Stimulated activated CD8-positive, alpha-beta memory T cell treated with anti-CD3 and anti-CD28 coated beads, Interleukin-12 subunit alpha, Interleukin-12 subunit beta, amount 100 ng/mL, for 1 hour (primary cell): ENCODE data around the gene ATP6V1E1.
"Not testable (repeated sequence)": the region's sequence is repeated elsewhere in the genome, so short reads cannot be mapped to it uniquely, and the experiment has no call there.

Experiments used
- DNase-seq: peaks from one replicate; pipeline ENCODE4 v3.0.0-alpha.2; 2020; ENCODE audit warnings: low read depth

ATP6V1E1 gene

GRCh38 chr22:17628406-17629172, at the start of gene ATP6V1E1:
ATP6V1E1 (minus strand) TSS chr22:17628749; CDS start chr22:17628635, 114 bp downstream.
- DNase-seq: peak; percentile 93

DNA sequence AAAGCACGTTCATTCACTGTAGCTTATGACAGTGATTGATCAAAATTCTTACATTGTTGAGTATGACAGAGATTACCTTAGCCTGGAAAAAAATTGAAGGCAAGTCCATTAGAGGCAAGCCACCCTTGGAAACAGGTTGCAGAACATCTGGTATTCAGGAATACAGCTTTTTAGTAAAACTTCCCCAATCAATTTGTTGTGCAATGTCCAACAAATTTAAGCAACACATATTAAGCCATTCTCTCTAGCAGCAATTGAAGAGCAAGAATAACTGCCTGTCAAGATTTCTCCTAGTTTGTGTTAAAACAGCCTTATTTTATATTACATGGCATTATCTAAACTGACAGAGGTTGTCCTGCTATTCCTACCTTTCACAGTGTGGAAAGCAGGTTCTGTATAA, 47.0 kb upstream of the ATP6V1E1 start:
- no peak for DNase-seq

- DNase-seq: no peak
These were observed 45.6 kb upstream of the ATP6V1E1 start for GRCh38 chr22:17674152-17674551.

DNA sequence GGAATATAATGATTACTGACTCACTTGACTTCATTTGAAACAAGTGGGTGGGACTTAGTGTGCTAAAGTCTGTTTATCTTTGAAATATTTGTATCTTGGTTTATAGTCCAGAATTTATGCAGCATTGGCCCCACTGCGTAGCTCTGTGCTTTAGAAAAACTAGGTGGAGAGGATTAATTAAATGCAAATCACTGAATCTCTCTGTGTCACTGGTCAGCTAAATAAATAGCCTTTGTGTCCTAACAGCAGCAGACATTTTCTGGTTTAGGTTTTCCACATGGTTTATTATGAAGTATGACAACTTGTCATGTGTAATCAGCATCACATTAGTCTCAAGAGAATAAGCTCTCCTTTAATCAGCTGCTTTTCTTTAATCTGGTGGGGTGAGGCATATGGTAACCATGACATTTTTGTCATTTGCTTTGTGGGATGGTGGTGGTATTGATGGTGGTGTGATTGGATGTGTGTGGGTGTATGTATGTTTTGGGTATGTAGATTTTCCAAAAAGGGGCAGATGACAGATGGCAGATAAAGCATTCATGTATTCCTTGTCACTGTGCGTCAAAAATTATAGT, 44.0 kb upstream of the ATP6V1E1 start:
- DNase-seq: no peak

- DNase-seq: not testable (repeated sequence)
These were observed 43.1 kb upstream of the ATP6V1E1 start for GRCh38 chr22:17671521-17672092.

- no peak for DNase-seq
These were observed 37.3 kb upstream of the ATP6V1E1 start for GRCh38 chr22:17665854-17666253.

DNA sequence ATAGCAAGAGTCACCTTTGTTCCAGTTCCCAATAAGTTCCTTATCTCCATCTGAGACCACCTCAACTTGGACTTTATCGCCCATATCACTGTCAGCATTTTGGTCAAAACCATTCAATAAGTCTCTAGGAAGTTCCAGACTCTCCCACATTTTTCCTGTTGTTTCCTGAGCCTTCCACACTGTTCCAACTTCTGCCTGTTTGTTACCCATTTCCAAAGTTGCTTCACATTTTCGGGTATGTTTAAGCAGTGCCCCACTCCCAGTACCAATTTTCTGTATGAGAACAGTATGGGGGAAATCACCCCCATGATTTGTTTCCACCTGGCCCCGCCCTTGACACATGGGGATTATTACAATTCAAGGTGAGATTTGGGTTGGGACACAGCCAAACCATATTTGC, 36.7 kb upstream of the ATP6V1E1 start:
- no peak for DNase-seq

DNA sequence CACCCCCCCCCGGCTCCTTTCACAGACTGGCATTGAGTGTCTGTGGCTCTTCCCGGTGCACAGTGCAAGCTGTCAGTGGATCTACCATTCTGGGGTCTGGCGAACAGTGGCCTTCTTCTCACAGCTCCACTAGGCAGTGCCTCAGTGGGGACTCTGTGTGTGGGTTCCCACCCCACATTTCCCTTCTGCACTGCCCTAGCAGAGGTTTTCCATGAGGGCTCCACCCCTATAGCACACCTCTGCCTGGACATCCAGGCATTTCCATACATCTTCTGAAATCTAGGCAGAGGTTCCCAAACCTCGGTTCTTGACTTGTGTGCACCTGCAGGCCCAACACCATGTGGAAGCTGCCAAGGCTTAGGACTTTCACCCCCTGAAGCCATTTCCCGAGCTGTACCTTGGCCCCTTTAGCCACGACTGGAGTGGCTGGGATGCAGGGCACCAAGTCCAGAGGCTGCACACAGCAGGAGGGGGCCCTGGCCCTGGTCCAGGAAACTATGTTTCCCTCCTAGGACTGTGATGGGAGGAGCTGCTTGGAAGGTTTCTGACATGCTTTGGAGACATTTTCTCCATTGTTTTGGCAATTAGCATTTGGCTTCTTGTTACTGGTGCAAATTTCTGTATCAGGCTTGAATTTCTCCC, 36.0 kb upstream of the ATP6V1E1 start:
- DNase-seq: no peak

GRCh38 chr22:17656870-17657395, 28.4 kb upstream of the ATP6V1E1 start:
- no peak for DNase-seq

- no peak for DNase-seq
These were observed 26.7 kb upstream of the ATP6V1E1 start for GRCh38 chr22:17655289-17655688.

GRCh38 chr22:17648569-17648968, 20.0 kb upstream of the ATP6V1E1 start:
- no peak for DNase-seq

DNA sequence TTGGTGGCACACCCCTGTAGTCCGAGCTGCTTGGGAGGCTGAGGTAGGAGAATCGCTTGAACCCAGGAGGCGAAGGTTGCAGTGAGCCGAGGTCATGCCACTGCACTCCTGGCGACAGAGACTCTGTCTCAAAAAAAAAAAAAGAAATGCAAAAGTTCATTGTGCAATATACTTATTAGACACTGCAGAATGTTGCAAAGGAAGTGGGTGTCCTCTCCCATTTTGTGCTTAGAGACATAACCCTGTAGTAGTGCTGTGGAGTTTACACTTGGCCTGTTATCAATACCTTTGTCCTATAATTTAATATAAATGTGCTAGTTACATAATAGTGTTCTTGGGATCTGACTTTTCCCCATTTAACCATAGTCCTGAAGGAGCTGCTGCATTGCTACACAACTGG, 19.4 kb upstream of the ATP6V1E1 start:
- no peak for DNase-seq

DNA sequence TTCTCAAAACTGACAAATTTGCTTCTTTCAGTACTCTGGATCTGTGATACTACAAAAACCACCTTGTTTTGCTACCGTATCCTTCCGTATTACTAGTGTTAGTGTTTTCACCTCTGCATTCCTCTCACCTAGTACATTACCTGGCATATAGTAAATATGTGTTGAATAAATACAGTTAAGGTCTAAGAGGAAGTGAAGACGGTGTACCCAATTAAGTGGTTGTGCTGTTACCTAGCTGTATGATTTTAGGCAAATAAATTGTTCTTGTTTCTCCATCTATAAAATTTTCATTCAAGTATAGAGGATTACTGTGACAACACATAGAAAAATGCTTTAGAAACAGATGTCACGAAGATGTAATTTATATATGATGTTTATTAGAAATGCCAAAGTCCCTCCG, 18.9 kb upstream of the ATP6V1E1 start:
- DNase-seq: no peak

DNA sequence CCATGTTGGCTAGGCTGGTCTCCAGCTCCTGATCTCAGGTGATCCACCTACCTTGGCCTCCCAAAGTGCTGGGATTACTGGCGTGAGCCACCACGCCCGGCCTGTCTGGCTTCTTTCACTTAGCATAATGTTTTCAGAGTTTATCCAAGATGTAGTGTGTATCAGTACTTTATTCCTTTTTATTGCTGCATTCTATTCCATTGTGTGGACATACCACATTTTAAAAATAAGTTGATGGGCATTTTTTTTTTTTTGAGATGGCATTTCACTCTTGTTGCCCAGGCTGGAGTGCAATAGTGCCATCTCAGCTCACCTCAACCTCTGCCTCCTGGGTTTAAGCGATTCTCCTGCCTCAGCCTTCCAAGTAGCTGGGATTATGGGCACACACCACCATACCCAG, 13.8 kb upstream of the ATP6V1E1 start:
- DNase-seq: not testable (repeated sequence)

GRCh38 chr22:17641269-17641668, 12.7 kb upstream of the ATP6V1E1 start:
- no peak for DNase-seq

DNA sequence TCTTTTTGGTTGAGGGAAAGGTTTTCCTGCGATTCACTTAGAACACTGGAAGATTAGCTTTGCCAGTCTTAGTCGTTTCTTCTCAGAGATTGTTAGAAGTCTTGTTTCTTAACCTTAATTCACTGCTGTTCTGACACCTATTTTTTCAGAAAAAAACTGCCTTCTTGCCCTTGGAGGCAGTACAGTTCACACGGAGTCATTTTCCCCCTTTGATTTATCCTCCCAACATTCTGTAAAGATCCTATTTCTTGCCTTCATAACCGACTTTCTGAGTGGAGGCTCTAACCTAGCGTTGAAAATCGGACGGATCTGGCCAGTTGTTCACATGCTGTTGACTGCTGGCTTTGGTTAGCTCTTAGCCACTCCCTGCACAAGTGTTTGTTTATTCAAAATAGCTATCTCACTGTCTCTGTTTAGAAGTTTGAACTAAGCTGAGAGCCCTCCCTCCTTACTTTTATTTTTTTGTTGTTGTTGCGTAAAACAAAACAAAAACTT, 10.7 kb upstream of the ATP6V1E1 start:
- no peak for DNase-seq

DNA sequence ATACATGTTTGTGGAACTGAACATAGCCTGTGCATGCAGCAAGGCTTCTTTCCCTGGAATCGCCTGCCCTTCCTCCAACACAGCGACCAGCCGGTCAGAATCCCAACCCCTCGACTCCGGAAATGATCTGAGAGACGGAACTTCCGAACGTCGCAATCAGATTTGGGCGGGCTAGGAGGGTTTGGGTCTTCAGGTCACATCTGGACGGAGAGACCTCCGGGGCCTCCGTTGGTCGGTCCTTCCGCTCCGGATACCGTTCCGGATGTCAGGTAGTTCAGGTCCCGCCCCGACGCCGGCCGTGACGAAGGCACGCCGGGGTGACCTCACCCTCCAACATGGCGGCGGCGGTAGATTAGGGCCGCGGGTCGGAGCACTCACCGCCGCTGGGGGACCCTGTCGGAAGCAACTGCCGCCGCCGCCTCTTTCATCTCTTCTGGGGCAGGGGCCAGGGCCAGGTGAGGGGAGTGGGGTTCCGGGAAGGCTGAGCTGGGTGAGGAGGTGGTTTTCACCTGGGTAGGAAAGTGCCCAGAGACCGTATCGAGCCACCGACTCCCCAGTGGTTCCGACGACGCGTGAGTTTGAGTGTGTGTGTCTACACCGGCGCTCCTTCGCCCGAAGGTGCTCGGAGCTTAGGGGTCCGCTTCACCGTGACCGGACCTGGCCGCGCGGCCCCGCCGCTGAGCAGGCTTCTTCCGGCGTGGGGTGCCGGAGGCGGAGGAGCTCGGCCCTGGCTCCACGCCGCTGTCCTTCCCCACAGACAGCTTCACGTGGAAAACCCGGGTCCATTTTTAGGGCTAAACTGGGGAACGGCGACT, 10.1 kb upstream of the ATP6V1E1 start, which contains the start of gene BCL2L13:
Gene BCL2L13, plus strand, starts transcription at position 326 of the 815 bp plus-strand sequence. CDS start 16,955 bp downstream, outside the sequence.
- peak; percentile 80 for DNase-seq

- DNase-seq: no peak
These were observed 9.6 kb upstream of the ATP6V1E1 start for GRCh38 chr22:17638182-17638431.

DNA sequence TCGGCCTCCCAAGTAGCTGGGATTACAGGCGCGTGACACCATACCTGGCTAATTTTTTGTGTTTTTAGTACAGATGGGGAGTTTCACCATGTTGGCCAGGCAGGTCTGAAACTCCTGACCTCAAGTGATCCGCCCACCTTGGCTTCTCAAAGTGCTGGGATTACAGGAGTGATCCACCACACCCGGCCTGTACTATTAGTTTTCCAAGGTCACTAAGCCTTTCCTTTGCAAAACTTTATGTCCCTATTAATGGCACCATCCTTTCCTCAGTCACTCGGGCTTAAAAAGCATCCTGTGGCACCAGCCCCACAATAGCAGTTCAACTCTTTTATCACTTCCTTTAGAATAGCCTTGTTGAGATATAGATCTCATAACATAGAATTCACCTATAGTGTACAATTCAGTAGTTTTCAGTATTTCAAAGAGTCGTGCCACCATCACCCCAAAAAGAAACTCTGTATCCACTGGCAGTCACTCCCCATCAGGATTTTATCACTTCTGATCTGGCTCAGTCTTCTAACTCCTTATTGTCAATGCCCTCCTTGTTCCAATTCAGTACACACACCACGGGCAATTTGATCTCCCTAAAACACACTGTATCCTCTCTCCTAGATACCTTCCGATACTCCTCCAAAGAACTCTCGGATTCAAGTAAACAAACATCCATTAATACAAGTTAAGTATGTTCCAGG, 9.1 kb upstream of the ATP6V1E1 start:
- no peak for DNase-seq

DNA sequence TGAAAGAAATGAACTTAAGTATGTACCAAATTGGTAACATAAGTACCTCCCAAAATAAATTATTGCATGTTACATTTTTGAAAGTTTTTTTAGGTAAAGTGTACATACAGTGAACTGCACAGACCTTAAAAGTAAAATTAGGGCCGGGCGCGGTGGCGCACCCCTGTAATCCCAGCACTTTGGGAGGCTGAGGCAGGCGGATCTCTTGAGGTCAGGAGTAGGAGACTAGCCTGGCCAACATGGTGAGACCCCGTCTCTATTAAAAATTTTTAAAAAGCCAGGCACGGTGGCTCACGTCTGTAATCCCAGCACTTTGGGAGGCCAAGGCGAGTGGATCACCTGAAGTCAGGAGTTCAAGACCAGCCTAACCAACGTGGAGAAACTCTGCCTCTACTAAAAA, 8.3 kb upstream of the ATP6V1E1 start:
- not testable (repeated sequence) for DNase-seq

DNA sequence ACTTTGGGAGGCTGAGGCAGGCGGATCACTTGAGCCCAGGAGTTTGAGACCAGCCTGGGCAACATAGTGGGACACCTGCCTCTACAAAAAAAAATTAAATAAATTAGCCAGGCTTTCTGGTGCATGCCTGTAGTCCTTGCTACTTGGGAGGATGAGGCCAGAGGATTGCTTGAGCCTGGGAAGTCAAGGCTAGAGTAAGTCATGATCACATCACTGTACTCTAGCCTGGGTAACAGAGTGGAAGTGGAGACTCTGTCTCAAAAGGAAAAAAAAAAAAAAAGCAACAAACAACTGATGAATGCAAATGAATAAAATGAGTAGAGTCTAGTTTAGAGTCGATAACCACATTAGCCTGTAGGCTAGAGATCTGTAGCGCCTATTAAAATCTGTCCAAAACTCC, 6.1 kb upstream of the ATP6V1E1 start:
- no peak for DNase-seq
